ENCODE measurements around the gene PHKG2. TPM values are rescaled to one million over a fixed set of nuclear protein-coding genes. Genes with fewer than 3 reads are reported as not detected.

Gene PHKG2
- total RNA-seq, 8 experiments from 2014 or later, result 12.0 to 35.7 (median 18.6) TPM

Other genes with a start within 250 kb of the PHKG2 start
- 10 to 100 TPM; 19.2 to 50.4 (median 36.7) TPM for gene ZNF768, start 221.9 kb upstream of the PHKG2 start, total RNA-seq
- 10 to 100 TPM in 3 of 8 experiments, 1 to 10 TPM in 5; 5.2 to 15.2 (median 8.1) TPM for gene ZNF747, start 213.6 kb upstream of the PHKG2 start, total RNA-seq
- 10 to 100 TPM in 3 of 8 experiments, 1 to 10 TPM in 5; 3.4 to 13.0 (median 9.3) TPM for gene ZNF764, start 190.1 kb upstream of the PHKG2 start, total RNA-seq
- 10 to 100 TPM in 2 of 8 experiments, 1 to 10 TPM in 6; 4.5 to 13.8 (median 8.0) TPM for gene ZNF688, start 176.7 kb upstream of the PHKG2 start, total RNA-seq
- gene ZNF785, start 162.7 kb upstream of the PHKG2 start, total RNA-seq, result 10 to 100 TPM in 5 of 8 experiments, 1 to 10 TPM in 3; 4.9 to 15.0 (median 11.2) TPM
- 10 to 100 TPM in 4 of 8 experiments, 1 to 10 TPM in 4; 6.0 to 18.7 (median 10.1) TPM for gene ZNF689, start 138.0 kb upstream of the PHKG2 start, total RNA-seq
- gene PRR14, start 97.5 kb upstream of the PHKG2 start, total RNA-seq, result 10 to 100 TPM; 12.4 to 30.7 (median 19.9) TPM
- gene FBRS, start 90.0 kb upstream of the PHKG2 start, total RNA-seq, result 10 to 100 TPM; 17.4 to 53.3 (median 29.4) TPM
- 10 to 100 TPM in 5 of 8 experiments, 1 to 10 TPM in 3; 6.1 to 47.8 (median 11.3) TPM for gene SRCAP, start 49.3 kb upstream of the PHKG2 start, total RNA-seq
- 10 to 100 TPM in 5 of 8 experiments, 1 to 10 TPM in 3; 4.5 to 24.1 (median 11.4) TPM for gene CFAP119, start 13.6 kb downstream of the PHKG2 start, total RNA-seq
- gene RNF40, start 13.9 kb downstream of the PHKG2 start, total RNA-seq, result 100 to 1,000 TPM in 2 of 8 experiments, 10 to 100 TPM in 6; 65.9 to 124 (median 90.3) TPM
- gene ZNF629, start 38.8 kb downstream of the PHKG2 start, total RNA-seq, result 10 to 100 TPM in 7 of 8 experiments, 1 to 10 TPM in 1; 7.9 to 32.4 (median 21.1) TPM
- gene BCL7C, start 145.7 kb downstream of the PHKG2 start, total RNA-seq, result 10 to 100 TPM; 16.7 to 40.3 (median 20.5) TPM
- 1 to 10 TPM in 2 of 8 experiments, under 1 TPM in 6; 0.38 to 2.9 (median 0.66) TPM for gene CTF1, start 148.2 kb downstream of the PHKG2 start, total RNA-seq
- gene FBXL19, start 175.1 kb downstream of the PHKG2 start, total RNA-seq, result 10 to 100 TPM; 10.4 to 49.8 (median 31.4) TPM
- 10 to 100 TPM in 3 of 8 experiments, 1 to 10 TPM in 5; 4.4 to 37.4 (median 6.8) TPM for gene ORAI3, start 200.6 kb downstream of the PHKG2 start, total RNA-seq
- gene SETD1A, start 209.3 kb downstream of the PHKG2 start, total RNA-seq, result 10 to 100 TPM in 2 of 8 experiments, 1 to 10 TPM in 6; 3.5 to 17.0 (median 6.6) TPM
- gene HSD3B7, start 236.8 kb downstream of the PHKG2 start, total RNA-seq, result 10 to 100 TPM in 1 of 8 experiments, 1 to 10 TPM in 6, under 1 TPM in 1; 0.67 to 68.7 (median 1.6) TPM

Data from motor neuron (in vitro differentiated cells).